K562 (cell line): Measurements from ENCODE around the gene LHCGR. TPM values are rescaled to one million over a fixed set of nuclear protein-coding genes. Genes with fewer than 3 reads are reported as not detected.

ENCODE experiments used
- ZNF551 ChIP-seq: fragments of 250-450 bp; sonication (Bioruptor Pico); IDR thresholded peaks from 2 replicates; pipeline ENCODE4 v1.5.0; 2021; ENCODE audit warnings: mild to moderate bottlenecking, moderate library complexity
- polyA plus RNA-seq, 8 experiments: library from polyadenylated mRNA; depleted of rRNA in 4 of 8; stranded (reverse) in 5 of 8; unstranded in 3 of 8; fragments of >200 nt; fragmentation: Nextera tagmentation in 2 of 8; fragmentation: Illumina TruSeq in 1 of 8; extraction: Ambion mirVana in 2 of 8; extraction: Trizol in 1 of 8; gene quantifications; 2 replicates each; pipeline versions ENCODE4 v1.2.1 to v1.2.3, GENCODE V29; 2011 to 2014; ENCODE audit warnings: inconsistent platforms in 1 of 8, missing spikeins in 1 of 8
- total RNA-seq, 7 experiments: library from RNA; depleted of rRNA in 6 of 7; stranded (reverse); fragments of >200 nt in 6 of 7; fragmentation: Illumina TruSeq in 2 of 7; extraction: Trizol in 2 of 7; gene quantifications; 2 replicates each; pipeline versions ENCODE4 v1.2.1 to v1.2.3, GENCODE V29; 2011 to 2021; ENCODE audit warnings: low replicate concordance in 1 of 7
- TF ChIP-seq, protein P1 (sequence below), 2 experiments: fragments of 450-650 bp; IDR thresholded peaks; 2 replicates each; pipeline ENCODE4 v1.6.1; 2016; ENCODE audit warnings: mild to moderate bottlenecking in 2 of 2, borderline replicate concordance in 1 of 2, low read depth in 1 of 2, moderate library complexity in 1 of 2
- TF ChIP-seq, protein P2 (sequence below): fragments of 250-450 bp; sonication (Bioruptor Pico); IDR thresholded peaks from 2 replicates; pipeline ENCODE4 v1.9.0; 2021; ENCODE audit warnings: mild to moderate bottlenecking, inconsistent platforms

LHCGR gene
- total and polyA plus RNA-seq, 9 of the 15 experiments (the other 6 are each of a cell fraction or from before 2014, with no cell fraction given), result not detected

DNA sequence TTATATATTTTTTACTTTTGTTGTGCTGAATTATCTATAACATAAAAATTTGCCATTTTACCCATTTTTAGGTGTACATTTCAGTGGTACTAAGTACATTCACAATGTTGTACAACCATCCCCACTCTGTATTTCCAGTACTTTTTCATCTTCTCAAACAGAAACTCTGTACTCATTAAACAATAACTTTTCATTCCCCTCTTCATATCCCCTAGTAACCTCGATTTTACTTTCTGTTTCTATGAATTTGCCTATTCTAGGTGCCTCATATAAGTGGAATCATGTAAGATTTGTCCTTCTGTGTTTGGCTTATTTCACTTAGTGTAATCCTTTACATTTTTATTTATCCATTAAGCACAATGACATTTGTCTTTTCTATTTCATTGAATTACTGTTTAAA, 86.5 kb downstream of the LHCGR start (continued):
- TF ChIP-seq, protein P1, sequence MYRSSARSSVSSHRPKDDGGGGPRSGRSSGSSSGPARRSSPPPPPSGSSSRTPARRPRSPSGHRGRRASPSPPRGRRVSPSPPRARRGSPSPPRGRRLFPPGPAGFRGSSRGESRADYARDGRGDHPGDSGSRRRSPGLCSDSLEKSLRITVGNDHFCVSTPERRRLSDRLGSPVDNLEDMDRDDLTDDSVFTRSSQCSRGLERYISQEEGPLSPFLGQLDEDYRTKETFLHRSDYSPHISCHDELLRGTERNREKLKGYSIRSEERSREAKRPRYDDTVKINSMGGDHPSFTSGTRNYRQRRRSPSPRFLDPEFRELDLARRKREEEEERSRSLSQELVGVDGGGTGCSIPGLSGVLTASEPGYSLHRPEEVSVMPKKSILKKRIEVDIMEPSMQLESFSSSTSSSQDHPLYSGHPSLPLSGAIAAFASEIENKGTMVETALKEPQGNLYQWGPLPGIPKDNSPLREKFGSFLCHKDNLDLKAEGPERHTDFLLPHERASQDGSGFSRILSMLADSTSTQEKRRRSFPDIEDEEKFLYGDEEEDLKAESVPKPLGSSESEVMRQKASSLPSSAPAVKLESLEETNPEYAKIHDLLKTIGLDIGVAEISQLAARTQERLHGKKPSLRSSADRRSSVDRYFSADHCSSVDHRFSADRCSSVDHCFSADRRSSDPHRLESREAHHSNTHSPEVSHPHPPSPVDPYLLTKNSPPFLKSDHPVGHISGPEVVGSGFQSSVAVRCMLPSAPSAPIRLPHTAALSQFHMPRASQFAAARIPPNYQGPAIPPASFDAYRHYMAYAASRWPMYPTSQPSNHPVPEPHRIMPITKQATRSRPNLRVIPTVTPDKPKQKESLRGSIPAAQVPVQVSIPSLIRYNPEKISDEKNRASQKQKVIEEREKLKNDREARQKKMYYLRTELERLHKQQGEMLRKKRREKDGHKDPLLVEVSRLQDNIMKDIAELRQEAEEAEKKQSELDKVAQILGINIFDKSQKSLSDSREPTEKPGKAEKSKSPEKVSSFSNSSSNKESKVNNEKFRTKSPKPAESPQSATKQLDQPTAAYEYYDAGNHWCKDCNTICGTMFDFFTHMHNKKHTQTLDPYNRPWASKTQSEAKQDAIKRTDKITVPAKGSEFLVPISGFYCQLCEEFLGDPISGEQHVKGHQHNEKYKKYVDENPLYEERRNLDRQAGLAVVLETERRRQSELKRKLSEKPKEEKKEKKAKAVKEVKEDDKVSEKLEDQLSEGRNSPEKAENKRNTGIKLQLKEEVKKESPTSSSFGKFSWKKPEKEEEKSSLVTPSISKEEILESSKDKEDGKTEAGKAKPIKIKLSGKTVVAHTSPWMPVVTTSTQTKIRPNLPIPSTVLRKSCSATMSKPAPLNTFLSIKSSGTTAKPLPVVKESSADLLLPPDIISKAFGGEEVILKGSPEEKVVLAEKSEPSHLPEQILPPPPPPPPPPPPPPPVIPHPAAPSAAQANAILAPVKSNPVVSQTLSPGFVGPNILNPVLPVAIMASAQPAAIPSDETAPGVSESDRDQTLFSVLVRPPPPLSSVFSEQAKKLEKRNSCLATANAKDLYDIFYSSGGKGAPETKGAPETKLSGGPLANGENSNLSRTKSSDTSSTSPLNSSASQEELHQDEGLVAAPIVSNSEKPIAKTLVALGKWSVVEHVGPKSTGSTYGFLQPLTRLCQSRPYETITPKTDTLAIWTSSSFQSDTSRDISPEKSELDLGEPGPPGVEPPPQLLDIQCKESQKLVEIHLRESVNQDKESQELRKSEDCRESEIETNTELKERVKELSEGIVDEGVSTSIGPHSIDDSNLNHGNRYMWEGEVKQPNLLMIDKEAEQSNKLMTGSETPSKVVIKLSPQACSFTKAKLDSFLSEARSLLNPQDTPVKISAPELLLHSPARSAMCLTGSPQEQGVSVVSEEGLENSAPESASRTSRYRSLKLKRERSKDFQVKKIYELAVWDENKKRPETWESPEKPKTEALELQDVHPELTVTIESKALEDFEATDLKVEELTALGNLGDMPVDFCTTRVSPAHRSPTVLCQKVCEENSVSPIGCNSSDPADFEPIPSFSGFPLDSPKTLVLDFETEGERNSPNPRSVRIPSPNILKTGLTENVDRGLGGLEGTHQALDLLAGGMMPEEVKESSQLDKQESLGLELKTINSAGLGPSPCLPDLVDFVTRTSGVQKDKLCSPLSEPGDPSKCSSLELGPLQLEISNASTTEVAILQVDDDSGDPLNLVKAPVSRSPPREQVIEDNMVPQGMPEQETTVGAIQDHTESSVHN (IDR thresholded peaks at IDR 0.05; ENCODE audit: borderline replicate concordance in 1 of 2, low read depth in 1 of 2), result no peak
- TF ChIP-seq, protein P2, sequence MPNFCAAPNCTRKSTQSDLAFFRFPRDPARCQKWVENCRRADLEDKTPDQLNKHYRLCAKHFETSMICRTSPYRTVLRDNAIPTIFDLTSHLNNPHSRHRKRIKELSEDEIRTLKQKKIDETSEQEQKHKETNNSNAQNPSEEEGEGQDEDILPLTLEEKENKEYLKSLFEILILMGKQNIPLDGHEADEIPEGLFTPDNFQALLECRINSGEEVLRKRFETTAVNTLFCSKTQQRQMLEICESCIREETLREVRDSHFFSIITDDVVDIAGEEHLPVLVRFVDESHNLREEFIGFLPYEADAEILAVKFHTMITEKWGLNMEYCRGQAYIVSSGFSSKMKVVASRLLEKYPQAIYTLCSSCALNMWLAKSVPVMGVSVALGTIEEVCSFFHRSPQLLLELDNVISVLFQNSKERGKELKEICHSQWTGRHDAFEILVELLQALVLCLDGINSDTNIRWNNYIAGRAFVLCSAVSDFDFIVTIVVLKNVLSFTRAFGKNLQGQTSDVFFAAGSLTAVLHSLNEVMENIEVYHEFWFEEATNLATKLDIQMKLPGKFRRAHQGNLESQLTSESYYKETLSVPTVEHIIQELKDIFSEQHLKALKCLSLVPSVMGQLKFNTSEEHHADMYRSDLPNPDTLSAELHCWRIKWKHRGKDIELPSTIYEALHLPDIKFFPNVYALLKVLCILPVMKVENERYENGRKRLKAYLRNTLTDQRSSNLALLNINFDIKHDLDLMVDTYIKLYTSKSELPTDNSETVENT (CRISPR knock-in tag), result no peak
- no peak for TF ChIP-seq ZNF551 (CRISPR knock-in tag)
